Choroid plexus epithelial cell (primary cell): ENCODE data around the gene PHACTR1.
A peak's percentile ranks its signal among the peaks of the same experiment; 100 is the strongest.

ENCODE experiments used
- DNase-seq: peaks from one replicate; pipeline ENCODE4 v3.0.0-alpha.2; 2010; ENCODE audit warnings: low read depth
- H3K4me3 ChIP-seq: 2 replicates; pipeline ENCODE4 v1.5.1; 2011; ENCODE audit warnings: low read depth, mild to moderate bottlenecking, control low read depth, low read length, moderate library complexity
- CTCF ChIP-seq: conservative IDR thresholded peaks from 2 replicates; pipeline ENCODE4 v1.5.1; 2011; ENCODE audit warnings: low read depth, mild to moderate bottlenecking, control low read depth, inconsistent platforms, low read length, moderate library complexity

Gene PHACTR1

GRCh38 chr6:13034316-13034715, 317.7 kb downstream of the PHACTR1 start:
- no peak overlapping the region for H3K4me3 ChIP-seq
- DNase-seq, result no peak
- no peak for TF ChIP-seq CTCF

GRCh38 chr6:13035606-13036005, 319.0 kb downstream of the PHACTR1 start:
- TF ChIP-seq CTCF, result no peak
- DNase-seq, result no peak

GRCh38 chr6:13038315-13038714, 321.7 kb downstream of the PHACTR1 start:
- no peak overlapping the region for H3K4me3 ChIP-seq
- no peak for TF ChIP-seq CTCF
- DNase-seq, result peak; percentile 37

More at GRCh38 chr6:13035606-13036005, 319.0 kb downstream of the PHACTR1 start:
- no peak overlapping the region for H3K4me3 ChIP-seq

- no peak for DNase-seq
- no peak for TF ChIP-seq CTCF
- no peak overlapping the region for H3K4me3 ChIP-seq
Measured at GRCh38 chr6:13038741-13039190, 322.2 kb downstream of the PHACTR1 start.

GRCh38 chr6:13044390-13044789, 327.8 kb downstream of the PHACTR1 start:
- H3K4me3 ChIP-seq, result no peak overlapping the region
- DNase-seq, result peak; percentile 5

GRCh38 chr6:13044896-13045295, 328.3 kb downstream of the PHACTR1 start:
- H3K4me3 ChIP-seq, result no peak overlapping the region
- no peak for DNase-seq
- TF ChIP-seq CTCF, result no peak

More at GRCh38 chr6:13044390-13044789, 327.8 kb downstream of the PHACTR1 start:
- TF ChIP-seq CTCF, result no peak

GRCh38 chr6:13045676-13046075, 329.1 kb downstream of the PHACTR1 start:
- no peak overlapping the region for H3K4me3 ChIP-seq
- DNase-seq, result no peak
- no peak for TF ChIP-seq CTCF
